ENCODE data around the gene DTNA. TPM values are rescaled to one million over a fixed set of nuclear protein-coding genes. Genes with fewer than 3 reads are reported as not detected.

DTNA gene
- total and polyA plus RNA-seq, 2 of the 8 experiments (the other 6 are each of a cell fraction or from before 2014, with no cell fraction given): 30.2 to 32.7 TPM

DNA sequence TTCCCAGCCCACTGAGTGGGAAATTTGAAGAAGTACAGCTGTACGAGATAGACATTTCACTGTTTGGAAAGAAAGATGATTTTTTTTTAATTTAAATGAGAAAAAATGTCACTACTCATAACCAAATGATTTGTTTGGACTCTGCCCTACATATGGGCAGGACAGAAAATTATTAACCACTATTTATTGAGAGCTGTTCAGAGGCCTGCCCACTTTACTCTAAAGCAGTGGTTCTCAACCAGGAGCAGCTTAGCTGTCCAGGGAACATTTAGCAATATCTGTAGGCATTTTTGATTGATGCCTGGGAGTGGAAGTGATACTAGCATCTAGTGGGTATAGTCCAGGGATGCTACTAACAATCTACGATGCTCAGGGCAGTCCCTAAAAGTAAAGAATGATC, 13.4 kb upstream of the DTNA start (continued):
- TF ChIP-seq, protein P1, sequence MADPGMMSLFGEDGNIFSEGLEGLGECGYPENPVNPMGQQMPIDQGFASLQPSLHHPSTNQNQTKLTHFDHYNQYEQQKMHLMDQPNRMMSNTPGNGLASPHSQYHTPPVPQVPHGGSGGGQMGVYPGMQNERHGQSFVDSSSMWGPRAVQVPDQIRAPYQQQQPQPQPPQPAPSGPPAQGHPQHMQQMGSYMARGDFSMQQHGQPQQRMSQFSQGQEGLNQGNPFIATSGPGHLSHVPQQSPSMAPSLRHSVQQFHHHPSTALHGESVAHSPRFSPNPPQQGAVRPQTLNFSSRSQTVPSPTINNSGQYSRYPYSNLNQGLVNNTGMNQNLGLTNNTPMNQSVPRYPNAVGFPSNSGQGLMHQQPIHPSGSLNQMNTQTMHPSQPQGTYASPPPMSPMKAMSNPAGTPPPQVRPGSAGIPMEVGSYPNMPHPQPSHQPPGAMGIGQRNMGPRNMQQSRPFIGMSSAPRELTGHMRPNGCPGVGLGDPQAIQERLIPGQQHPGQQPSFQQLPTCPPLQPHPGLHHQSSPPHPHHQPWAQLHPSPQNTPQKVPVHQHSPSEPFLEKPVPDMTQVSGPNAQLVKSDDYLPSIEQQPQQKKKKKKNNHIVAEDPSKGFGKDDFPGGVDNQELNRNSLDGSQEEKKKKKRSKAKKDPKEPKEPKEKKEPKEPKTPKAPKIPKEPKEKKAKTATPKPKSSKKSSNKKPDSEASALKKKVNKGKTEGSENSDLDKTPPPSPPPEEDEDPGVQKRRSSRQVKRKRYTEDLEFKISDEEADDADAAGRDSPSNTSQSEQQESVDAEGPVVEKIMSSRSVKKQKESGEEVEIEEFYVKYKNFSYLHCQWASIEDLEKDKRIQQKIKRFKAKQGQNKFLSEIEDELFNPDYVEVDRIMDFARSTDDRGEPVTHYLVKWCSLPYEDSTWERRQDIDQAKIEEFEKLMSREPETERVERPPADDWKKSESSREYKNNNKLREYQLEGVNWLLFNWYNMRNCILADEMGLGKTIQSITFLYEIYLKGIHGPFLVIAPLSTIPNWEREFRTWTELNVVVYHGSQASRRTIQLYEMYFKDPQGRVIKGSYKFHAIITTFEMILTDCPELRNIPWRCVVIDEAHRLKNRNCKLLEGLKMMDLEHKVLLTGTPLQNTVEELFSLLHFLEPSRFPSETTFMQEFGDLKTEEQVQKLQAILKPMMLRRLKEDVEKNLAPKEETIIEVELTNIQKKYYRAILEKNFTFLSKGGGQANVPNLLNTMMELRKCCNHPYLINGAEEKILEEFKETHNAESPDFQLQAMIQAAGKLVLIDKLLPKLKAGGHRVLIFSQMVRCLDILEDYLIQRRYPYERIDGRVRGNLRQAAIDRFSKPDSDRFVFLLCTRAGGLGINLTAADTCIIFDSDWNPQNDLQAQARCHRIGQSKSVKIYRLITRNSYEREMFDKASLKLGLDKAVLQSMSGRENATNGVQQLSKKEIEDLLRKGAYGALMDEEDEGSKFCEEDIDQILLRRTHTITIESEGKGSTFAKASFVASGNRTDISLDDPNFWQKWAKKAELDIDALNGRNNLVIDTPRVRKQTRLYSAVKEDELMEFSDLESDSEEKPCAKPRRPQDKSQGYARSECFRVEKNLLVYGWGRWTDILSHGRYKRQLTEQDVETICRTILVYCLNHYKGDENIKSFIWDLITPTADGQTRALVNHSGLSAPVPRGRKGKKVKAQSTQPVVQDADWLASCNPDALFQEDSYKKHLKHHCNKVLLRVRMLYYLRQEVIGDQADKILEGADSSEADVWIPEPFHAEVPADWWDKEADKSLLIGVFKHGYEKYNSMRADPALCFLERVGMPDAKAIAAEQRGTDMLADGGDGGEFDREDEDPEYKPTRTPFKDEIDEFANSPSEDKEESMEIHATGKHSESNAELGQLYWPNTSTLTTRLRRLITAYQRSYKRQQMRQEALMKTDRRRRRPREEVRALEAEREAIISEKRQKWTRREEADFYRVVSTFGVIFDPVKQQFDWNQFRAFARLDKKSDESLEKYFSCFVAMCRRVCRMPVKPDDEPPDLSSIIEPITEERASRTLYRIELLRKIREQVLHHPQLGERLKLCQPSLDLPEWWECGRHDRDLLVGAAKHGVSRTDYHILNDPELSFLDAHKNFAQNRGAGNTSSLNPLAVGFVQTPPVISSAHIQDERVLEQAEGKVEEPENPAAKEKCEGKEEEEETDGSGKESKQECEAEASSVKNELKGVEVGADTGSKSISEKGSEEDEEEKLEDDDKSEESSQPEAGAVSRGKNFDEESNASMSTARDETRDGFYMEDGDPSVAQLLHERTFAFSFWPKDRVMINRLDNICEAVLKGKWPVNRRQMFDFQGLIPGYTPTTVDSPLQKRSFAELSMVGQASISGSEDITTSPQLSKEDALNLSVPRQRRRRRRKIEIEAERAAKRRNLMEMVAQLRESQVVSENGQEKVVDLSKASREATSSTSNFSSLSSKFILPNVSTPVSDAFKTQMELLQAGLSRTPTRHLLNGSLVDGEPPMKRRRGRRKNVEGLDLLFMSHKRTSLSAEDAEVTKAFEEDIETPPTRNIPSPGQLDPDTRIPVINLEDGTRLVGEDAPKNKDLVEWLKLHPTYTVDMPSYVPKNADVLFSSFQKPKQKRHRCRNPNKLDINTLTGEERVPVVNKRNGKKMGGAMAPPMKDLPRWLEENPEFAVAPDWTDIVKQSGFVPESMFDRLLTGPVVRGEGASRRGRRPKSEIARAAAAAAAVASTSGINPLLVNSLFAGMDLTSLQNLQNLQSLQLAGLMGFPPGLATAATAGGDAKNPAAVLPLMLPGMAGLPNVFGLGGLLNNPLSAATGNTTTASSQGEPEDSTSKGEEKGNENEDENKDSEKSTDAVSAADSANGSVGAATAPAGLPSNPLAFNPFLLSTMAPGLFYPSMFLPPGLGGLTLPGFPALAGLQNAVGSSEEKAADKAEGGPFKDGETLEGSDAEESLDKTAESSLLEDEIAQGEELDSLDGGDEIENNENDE (IDR thresholded peaks at IDR 0.05; ENCODE audit: insufficient replicate concordance, low read length): no peak
- TF ChIP-seq CEBPB (IDR thresholded peaks at IDR 0.05; ENCODE audit: low read depth, low read length): no peak
- no peak for TF ChIP-seq BRCA1 (IDR thresholded peaks at IDR 0.05; ENCODE audit: low read depth, low read length)
- no peak for TF ChIP-seq TAF7 (optimal IDR thresholded peaks at IDR 0.05; ENCODE audit: borderline replicate concordance, low read depth, low read length)
- no peak for TF ChIP-seq SRF (IDR thresholded peaks at IDR 0.05; ENCODE audit: low read depth, low read length)
- TF ChIP-seq BCL11A (IDR thresholded peaks at IDR 0.05; ENCODE audit: low read depth in 2 of 2, low read length in 2 of 2): no peak
- no peak for TF ChIP-seq SAP30 (IDR thresholded peaks at IDR 0.05; ENCODE audit: insufficient read depth, insufficient replicate concordance, low read length)
- TF ChIP-seq SP1 (IDR thresholded peaks at IDR 0.05; ENCODE audit: low read depth, low read length): no peak
- no peak for TF ChIP-seq JUND (IDR thresholded peaks at IDR 0.05; ENCODE audit: low read length)
- TF ChIP-seq RFX5 (IDR thresholded peaks at IDR 0.05; ENCODE audit: borderline replicate concordance, low read depth, low read length): no peak
- no peak for TF ChIP-seq RNF2 (IDR thresholded peaks at IDR 0.05; ENCODE audit: borderline replicate concordance, low read depth, low read length, missing control alignments, poor library complexity, severe bottlenecking)
